Kasumi-1 (cell line): ENCODE data around the gene CDC7.
"Not testable (repeated sequence)": the region's sequence is repeated elsewhere in the genome, so short reads cannot be mapped to it uniquely, and the experiment has no call there.

ENCODE experiments used
- DNase-seq, 2 experiments: peaks; one replicate each; lab custom pipeline; 2025; lab: John Stamatoyannopoulos, UW

CDC7 gene

GRCh38 chr1:91511386-91511785 lies 10.7 kb downstream of the CDC7 start:
- DNase-seq = peak; percentile 35 to 58

GRCh38 chr1:91513160-91513559 lies 12.5 kb downstream of the CDC7 start:
- peak in 1 of 2 experiments; percentile 21 for DNase-seq

- no peak for DNase-seq
These were observed 13.1 kb downstream of the CDC7 start for GRCh38 chr1:91513706-91514105.

- no peak for DNase-seq
These were observed 15.3 kb downstream of the CDC7 start for GRCh38 chr1:91515994-91516393.

- DNase-seq = not testable (repeated sequence)
These were observed 16.0 kb downstream of the CDC7 start for GRCh38 chr1:91516605-91517004.

GRCh38 chr1:91519167-91519566 lies 18.5 kb downstream of the CDC7 start:
- DNase-seq = not testable (repeated sequence)

- no peak for DNase-seq
These were observed 20.4 kb downstream of the CDC7 start for GRCh38 chr1:91520942-91521507.

GRCh38 chr1:91523482-91523881 lies 22.8 kb downstream of the CDC7 start:
- no peak for DNase-seq

- no peak for DNase-seq
These were observed 25.8 kb downstream of the CDC7 start for GRCh38 chr1:91526496-91526895.

- no peak for DNase-seq
These were observed 26.7 kb downstream of the CDC7 start for GRCh38 chr1:91527266-91527765.

- DNase-seq = no peak
These were observed 27.1 kb downstream of the CDC7 start for GRCh38 chr1:91527781-91528180.

- DNase-seq = peak in 1 of 2 experiments; percentile 8
These were observed 29.2 kb downstream of the CDC7 start for GRCh38 chr1:91529856-91530255.

GRCh38 chr1:91533361-91534024 lies 32.8 kb downstream of the CDC7 start:
- no peak for DNase-seq

- no peak for DNase-seq
These were observed 34.8 kb downstream of the CDC7 start for GRCh38 chr1:91535441-91535840.

GRCh38 chr1:91537281-91537986 lies 36.8 kb downstream of the CDC7 start:
- DNase-seq = no peak

GRCh38 chr1:91537987-91538304 lies 37.3 kb downstream of the CDC7 start:
- DNase-seq = no peak

- no peak for DNase-seq
These were observed 40.3 kb downstream of the CDC7 start for GRCh38 chr1:91540910-91541309.

GRCh38 chr1:91541918-91542533 lies 41.4 kb downstream of the CDC7 start:
- no peak for DNase-seq

GRCh38 chr1:91545506-91546300 lies 45.1 kb downstream of the CDC7 start:
- DNase-seq = no peak

- DNase-seq = no peak
These were observed 45.6 kb downstream of the CDC7 start for GRCh38 chr1:91546301-91546581.

- DNase-seq = no peak
These were observed 46.2 kb downstream of the CDC7 start for GRCh38 chr1:91546876-91547275.

- DNase-seq = peak; percentile 13 to 31
These were observed 47.9 kb downstream of the CDC7 start for GRCh38 chr1:91548376-91549040.
